Stimulated activated CD8-positive, alpha-beta memory T cell treated with anti-CD3 and anti-CD28 coated beads, Interleukin-12 subunit alpha, Interleukin-12 subunit beta, amount 100 ng/mL, for 24 hours (primary cell): ENCODE data around the gene SH3RF3.
"Not testable (repeated sequence)": the region's sequence is repeated elsewhere in the genome, so short reads cannot be mapped to it uniquely, and the experiment has no call there.

Source experiments
- DNase-seq: peaks from one replicate; pipeline ENCODE4 v3.0.0-alpha.2; 2020; ENCODE audit errors: extremely low read depth

SH3RF3 gene

DNA sequence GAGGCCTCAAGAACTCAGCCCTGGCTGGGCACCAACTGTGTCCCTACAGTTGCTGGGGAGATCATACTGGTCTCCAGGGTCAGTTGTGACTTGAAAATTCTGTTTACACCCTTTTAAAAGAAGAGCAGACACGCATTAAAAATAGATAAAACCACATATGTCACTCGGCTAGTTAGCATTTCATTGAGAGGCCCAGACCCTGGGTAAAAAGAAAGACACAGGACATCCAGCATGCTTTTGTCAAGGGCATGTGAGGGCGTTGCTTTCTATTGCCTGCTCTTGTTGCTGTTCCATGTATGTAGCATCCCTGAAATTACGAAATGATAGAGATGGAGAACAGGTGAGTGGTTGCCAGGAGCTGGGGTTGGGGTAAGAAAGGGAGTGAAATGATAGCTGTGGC lies 390.5 kb downstream of the SH3RF3 start:
- no peak for DNase-seq

DNA sequence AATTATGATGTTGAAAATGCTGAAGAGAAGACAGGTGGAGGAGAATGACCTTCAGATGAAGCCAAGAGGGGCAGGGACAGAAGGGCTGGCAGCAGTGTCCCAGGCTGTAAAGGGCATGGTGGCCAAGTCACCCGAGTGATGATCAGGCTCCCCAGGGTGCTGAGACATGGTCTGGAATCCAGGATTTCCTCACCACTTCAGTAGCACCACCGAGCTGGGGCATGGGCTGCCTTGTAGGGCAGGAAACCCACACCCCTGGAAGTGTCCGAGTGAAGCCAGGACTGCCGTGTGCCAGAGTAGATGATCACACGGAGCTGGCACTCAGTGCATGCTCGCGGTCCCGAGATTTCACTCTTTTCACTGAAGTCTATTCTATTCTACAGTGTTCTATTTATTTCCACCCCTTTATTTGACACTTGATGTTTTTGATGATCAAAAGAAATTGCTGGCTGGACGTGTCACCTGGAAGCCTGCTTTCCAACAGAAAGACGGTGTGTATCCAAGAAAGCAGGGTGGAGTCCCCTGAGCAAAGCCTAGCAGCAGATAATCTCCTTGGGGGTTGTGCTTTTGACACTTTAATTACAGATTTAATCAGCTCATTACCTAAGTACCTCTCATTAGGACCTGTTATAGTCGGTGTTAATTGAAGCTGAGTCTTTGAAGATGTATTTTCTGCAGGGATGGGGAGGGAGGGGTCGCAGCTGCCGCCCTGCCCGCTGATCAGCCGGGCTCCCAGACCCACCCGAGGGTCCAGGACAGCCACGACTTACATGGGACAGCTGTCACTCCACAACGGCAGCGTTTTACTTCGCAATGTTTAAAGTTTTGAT lies 392.4 kb downstream of the SH3RF3 start:
- no peak for DNase-seq

DNA sequence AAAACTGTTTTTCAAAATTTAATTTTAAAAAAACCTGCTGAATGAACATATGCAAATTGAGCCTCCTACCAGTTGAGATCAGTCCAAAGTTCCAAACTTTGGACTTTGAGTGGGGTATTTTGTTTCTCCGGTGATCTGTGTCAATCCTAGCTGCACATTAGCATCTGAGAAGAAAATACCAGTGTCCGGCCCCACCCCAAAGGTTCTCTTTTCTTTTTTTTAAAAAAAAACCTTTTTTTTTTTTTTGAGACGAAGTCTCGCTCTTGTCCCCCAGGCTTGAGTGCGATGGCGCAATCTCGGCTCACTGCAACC lies 393.0 kb downstream of the SH3RF3 start:
- DNase-seq: no peak

DNA sequence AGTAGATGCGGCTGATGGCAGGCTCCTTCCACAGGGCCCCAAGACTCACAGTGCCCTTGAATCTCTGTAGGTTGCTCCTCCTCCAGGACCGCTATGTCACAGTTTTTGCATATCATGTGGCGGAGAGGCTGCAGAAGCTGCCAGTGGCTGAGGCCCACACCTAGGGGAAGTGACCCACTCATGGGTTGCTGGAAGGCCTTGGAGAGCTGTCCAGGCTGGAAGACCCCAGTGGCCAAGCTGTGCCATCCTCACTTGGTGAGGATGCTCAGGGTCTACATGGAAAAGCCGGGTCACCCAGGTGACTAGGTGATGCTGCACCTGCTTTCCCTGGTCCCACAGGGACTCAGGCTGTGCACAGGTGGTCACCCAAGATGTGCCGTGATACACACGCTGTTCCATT lies 394.1 kb downstream of the SH3RF3 start:
- no peak for DNase-seq

DNA sequence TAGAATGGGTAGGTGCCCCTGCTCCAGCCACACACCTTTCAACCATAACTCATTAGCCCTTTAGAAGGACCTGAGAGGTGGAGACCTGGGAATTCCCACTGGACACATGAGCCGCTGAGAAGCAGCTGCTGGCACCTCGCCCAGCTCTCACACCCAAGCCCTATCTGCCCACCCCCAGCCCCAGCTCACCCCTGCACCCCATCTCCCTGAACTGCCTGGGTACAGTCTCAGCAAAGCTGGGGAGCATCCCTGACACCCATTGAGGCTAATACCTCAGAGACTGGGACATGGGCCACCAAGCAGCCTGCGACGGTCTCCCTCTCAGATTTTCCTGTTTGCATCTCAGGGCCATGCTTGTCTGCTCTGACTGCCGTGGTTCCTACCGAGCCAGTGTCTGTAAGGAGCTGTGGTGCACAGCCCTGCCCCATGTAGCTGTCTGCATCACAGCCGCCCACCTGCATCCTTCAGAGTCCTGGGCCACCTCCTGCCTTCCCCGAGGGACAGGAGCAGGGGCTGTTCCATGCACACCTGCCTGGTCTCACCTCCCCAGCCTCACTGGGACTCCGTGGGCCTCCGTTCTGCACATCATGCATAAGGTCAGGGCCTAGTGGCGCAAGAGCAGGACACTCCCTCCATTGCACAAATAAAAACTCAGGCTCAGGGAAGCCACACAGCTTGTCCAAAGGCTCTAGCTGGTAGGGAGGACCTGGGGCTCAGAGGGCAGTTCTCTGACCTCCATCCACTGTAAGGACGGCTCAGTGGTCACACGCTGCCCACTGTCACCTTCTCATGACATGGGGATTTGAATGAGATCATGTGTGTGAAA lies 394.7 kb downstream of the SH3RF3 start:
- no peak for DNase-seq

DNA sequence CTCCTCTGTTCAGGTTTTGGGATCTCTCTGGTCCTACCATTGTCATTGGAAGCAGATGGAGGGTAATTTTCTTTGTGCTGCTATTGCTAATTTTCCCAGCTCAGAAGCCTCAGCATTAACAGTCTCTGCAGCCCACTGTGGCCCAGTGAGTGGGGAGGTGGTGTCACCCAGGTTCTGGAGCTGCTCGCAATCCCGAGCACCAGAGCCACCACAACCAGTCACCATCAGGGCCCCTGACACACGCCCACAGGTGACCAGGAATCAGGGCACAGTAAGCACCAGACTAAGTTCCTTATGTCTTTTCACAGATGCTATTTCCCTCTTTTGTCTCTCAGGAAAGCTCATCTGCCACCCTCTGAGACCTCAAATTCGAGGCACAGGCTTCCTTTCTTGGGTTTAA lies 396.8 kb downstream of the SH3RF3 start:
- no peak for DNase-seq

DNA sequence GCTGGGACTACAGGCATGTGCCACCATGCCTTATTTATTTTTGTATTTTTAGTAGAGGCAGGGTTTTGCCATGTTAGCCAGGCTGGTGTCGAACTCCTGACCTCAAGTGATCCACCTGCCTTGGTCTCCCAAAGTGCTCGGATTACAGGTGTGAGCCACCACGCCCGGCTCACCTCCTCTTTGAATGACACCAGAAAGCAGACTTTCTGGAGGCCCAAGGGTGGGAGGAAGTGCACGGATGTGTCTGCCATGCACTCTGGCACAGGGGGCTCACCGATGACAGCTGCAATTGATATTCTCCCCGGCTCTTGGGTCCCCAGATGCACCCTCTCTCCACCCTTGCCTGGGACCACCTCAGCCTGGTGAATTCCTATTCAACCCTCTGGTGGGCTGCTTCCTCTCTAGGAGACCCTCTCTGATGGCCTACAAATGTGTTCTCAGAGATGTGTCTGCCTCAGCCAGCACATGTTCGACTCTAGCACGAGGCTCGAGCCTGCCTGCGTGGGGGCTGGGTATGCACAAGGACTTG lies 397.5 kb downstream of the SH3RF3 start:
- DNase-seq: no peak

DNA sequence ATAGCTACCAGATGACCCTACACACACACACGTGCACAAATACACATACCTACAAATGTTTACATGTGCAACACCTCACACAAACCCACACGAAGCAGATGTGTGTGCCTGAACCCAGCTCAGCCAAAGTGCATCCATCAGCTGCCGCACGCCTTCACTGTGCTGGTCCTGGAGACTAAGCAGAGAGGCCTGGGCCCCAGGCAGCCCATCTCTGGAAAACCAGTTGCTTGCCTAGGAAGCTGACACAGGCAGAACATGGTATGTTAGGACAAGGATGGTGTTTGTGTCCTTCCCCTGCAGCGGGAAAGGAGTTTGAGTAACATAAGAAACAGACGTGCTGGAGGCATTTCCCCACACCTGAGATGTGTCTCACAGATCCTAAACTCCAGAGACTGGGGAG lies 398.1 kb downstream of the SH3RF3 start:
- no peak for DNase-seq

DNA sequence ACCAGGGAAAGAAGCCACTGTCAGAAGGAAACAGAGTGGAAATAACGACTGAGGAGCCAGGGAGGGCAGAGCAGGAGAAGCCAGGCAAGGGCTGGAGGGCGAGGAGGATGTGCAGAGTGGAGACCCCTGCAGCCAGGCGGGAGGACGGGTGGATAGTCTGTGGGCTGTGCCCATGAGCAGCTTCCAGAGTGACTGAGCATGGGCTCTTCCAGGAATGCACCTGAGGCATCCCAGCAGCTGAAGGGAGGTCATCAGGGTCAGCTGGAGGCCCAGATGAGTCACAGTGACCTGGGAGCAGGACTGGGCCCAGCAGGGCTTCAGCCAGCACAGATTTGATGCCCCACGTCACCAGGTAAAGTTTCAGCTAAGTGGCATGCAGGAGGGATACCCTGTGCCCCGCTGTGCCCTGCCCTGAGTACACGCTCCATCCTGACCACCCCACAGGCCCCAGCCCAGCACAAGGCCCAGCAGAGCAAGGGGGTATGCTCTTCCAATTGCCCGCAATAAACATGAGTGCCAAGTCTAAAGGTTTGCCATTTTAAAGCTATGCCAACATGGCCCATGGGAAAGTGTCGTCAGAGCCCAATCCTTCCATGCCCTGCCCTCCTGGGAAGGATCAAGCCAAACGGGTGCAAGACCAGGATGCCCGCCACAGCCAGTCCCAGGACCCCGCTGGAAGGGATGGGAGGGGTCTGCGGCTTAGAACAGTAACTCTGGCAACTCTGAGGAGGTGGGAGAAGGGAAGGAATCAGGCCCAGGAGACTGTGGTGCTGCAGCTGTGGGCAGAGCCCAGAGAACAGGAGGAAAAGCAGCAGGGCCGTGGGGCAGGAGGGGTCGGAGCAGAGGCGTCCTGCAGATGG lies 399.1 kb downstream of the SH3RF3 start:
- no peak for DNase-seq

DNA sequence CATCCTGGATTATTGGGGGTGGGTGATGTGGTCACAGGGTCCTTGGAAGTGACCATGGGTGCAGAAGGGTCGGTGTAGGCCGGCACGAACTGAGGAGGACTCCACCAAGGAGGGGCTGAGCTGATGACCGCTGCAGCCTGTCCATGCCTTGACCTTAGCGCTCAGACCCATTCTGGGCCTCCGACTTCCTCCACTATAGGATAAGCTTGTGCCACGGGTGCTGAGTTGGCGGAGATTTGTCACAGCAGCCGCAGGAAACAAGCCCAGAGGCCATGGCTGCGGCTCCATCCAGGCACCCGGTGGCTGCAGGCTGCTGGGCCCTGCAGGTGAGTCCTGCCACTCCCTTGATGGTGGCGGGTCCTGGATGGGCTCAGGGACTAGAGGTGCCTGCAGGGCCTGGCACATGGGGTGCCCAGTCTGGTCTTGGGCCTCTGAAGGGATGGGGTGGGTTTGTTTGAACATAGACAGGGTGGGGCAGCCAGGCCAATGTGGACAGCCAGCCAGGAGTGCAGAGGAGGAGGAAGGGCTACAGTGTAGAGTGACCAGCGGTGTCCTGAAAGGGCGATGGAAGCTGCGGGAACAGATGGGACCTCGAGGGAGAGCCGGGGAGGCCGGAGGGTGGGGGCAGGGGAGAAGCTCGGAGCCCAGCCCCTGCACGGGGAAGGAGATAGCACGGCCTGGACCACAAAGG lies 400.0 kb downstream of the SH3RF3 start:
- DNase-seq: no peak

DNA sequence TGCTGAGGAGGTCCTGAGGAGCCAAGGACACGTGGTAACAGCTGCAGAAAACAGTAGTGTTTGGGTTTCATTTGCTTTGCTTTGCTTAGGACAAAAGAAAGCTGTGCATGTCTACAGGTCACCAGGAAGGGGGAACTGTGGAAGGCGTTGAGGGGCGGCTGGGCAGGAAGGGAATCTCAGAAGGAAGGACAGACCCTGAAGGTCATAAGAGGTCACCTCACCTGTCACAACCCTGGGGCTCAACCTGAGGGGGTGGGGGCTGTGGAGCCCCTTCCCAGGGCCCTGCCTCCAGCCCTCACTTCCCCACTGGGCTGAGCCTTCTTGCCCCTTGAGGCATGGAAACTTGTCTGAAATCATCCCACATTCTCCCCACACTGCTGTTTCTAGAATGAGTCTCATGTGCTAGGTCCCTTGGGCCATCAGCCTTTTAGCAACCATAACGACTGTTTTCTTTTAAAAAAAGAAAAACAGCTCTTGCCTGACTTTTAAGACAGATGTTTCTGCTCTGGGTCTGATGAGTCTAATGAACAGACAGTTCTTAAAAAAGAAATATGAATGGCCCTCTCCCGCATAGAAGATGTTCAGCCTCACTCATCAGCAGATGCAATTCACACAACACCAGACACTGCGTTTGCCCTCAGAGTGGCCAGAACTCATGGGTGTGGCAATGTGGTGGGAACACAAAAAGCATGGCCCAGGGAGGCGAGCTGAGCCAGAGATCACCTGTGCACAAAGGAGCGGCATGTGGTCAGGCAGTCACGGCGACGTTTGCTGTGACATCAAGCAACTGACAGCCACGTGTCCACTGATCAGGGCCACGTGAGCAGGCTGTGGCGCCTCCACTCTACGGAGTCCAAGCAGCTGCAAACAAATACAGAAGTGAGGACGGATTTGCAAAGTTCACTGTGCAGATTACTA lies 400.8 kb downstream of the SH3RF3 start:
- no peak for DNase-seq

DNA sequence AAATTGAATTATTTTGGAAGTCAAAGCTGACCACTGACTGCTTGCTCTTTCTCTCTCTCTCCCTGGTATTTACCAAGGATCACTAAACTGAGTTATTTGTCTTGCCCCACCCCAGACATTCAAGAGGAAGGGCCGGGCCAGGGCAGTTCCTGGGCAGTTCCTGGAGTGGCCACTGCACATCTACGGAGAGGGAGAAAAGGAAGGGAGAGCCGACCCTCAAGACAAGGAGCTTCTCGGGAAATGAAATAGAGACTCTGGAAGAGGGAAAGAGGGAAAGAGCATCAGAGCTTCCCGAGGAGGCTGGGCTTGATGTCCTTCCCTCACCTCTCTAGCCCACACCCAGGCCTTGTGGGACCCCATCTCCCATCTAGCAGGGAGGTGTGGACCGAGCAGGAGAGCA lies 401.7 kb downstream of the SH3RF3 start:
- no peak for DNase-seq

DNA sequence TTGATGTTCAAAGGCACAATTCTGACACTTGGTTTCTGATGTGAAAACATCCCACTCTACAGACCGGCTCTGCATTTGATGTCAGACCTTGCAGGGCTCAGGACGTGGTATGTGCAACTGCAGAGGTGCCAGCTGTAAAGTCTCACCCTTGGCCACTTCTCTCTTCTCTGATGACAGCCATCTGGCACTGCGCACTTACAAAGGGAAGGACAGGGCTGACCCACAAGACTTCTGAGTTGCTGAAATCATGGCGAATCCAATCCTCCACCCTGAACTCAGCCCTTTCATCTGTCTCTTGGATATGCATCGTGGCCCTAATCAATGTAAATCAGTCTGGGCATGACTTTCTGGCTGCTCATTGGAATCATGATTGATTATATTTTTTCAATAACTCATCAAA lies 402.2 kb downstream of the SH3RF3 start:
- DNase-seq: no peak

DNA sequence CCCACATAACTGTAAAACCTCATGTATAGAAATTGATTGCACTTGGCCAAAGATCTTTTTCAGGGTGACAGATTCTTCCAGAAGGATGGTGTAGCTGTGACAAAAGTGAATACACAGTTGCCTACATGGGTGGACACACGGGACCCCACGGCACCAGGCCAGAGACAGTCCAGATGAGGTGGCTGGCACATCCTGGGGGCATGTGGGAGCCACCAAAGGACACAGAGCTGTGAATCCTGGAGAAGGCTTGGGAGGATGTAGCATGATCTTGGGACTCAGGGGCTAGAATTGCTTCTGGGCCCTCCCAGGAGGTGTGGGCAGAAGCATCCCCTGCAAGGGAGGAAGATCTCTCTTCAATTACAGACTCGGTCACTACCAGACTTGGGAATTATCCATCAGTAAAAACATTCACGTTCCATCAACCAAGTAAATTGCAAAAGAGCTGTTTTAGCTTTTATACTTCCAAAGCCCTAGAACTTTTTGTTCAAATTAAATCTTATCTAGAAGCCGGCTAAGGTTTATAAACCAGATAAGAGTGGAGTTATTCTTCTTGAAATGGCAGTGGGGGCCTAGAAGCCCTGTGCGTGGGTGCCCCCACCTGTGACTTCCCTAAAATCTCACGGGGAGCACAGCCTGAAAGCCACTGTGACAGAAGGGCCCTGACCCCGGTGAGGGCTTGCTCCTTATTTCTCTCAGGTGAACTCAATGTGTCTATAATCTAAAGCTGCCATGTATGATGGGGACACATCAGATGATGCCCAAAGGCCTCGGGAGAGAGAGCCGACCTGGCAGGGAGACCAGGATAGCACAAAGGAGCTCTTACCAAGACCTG lies 403.1 kb downstream of the SH3RF3 start:
- DNase-seq: no peak

DNA sequence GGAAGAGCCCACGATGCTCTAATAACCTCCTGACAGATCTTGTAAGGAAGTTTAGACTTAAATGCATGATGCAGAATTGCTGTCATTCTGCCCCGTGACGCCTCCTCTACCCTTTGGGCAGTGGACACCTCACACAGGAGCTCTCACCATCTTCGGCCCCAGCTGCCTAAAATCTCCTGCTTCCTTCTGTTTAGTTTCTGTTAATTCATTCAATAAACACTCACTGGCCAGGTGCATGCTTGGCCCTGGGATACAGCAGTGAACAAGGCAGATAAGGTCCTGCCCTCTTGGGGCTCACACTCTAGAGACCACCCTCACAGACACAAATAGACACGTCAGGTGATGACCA lies 403.7 kb downstream of the SH3RF3 start:
- DNase-seq: no peak

DNA sequence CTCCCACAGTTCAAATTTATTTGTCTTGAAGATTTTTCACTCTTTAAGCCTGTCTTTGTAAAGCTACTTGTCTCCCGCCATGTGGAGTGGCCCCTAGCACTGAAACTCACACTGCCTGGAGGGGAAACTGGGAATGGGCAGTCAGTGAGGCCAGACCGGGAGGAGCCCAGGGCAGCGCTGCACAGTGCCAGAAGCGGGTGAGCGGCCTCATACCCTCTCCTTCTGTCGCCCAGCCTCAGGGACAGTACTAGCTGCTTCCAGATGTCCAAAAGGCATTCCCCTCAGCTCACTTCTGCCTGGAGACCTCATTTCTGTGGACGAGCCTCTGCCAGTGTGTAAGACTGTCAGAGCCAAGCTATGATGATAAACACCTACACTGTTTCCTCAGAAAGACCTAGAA lies 404.8 kb downstream of the SH3RF3 start:
- no peak for DNase-seq

DNA sequence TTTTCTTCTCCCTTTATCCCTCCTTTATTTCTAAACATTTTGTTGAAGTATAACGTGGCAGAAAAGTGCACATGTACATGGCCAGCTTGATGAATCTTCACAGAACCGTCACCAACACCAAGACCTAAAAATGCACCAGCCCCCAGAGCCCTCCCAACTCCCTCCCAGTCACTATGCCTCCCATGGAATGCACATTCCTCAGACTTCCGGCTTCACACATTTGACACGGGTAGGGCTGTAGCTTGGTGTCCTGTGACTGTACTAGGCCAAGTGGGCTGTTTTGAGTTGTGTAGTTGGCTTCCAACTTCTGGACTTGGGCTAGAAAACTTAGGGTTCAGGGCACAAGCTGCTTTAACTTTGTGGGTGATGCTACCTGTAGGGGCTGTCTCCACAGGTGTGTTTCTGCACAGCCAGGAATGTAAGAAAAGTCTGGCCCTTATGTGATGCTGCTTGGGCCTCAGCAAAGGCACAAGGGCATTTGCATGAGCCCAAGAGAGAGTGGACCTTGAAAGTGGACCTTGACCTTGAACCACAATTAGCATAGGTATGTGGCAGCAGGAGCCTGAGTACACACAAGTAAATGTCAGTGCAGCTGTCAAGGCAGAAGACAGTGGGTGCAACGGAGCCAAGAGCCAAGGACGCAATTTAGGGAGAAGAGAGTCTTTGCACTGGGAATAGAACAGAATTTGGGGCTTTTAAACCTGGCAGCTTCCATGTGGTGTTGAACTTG lies 406.4 kb downstream of the SH3RF3 start:
- no peak for DNase-seq

DNA sequence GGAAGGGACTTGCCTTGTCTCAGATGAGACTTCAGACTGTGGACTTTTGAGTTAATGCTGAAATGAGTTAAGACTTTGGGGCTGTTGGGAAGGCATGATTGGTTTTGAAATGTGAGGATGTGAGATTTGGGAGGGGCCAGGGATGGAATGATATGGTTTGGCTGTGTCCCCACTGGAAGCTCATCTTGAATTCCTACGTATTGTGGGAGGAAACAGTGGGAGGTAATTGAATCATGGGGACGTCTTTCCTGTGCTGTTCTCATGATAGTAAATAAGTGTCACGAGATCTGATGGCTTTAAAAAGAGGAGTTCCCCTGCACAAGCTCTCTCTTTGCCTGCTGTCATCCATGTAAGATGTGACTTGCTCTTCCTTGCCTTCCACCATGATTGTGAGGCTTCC lies 407.6 kb downstream of the SH3RF3 start:
- not testable (repeated sequence) for DNase-seq
